ENCODE results near the gene OGFOD1. TPM values are rescaled to one million over a fixed set of nuclear protein-coding genes. Genes with fewer than 3 reads are reported as not detected.
A peak's percentile ranks its signal among the peaks of the same experiment; 100 is the strongest.

Gene OGFOD1
- total and polyA plus RNA-seq, 9 of the 15 experiments (the other 6 are each of a cell fraction or from before 2014, with no cell fraction given) = 60.4 to 134 (median 85.8) TPM

GRCh38 chr16:56451753-56452689 lies 667 bp downstream of the OGFOD1 start (continued):
- TF ChIP-seq CHD1 (IDR thresholded peaks at IDR 0.05; ENCODE audit: low read length) = no peak
- no peak for TF ChIP-seq UBTF (IDR thresholded peaks at IDR 0.05; ENCODE audit: borderline replicate concordance in 1 of 2, low read depth in 2 of 2, low read length in 2 of 2)
- TF ChIP-seq ADNP (tag; IDR thresholded peaks at IDR 0.05) = peak; percentile 87
- TF ChIP-seq ZNF586 (CRISPR knock-in tag; conservative IDR thresholded peaks at IDR 0.05) = no peak
- no peak for TF ChIP-seq ELF4 (CRISPR knock-in tag; IDR thresholded peaks at IDR 0.05)
- TF ChIP-seq STAT5A (IDR thresholded peaks at IDR 0.05; ENCODE audit: borderline replicate concordance, low read length) = no peak
- no peak for TF ChIP-seq ZBTB7A (IDR thresholded peaks at IDR 0.05; ENCODE audit: borderline replicate concordance, control insufficient read depth, low read depth, low read length)
- TF ChIP-seq, protein P1, sequence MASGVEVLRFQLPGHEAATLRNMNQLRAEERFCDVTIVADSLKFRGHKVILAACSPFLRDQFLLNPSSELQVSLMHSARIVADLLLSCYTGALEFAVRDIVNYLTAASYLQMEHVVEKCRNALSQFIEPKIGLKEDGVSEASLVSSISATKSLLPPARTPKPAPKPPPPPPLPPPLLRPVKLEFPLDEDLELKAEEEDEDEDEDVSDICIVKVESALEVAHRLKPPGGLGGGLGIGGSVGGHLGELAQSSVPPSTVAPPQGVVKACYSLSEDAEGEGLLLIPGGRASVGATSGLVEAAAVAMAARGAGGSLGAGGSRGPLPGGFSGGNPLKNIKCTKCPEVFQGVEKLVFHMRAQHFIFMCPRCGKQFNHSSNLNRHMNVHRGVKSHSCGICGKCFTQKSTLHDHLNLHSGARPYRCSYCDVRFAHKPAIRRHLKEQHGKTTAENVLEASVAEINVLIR (CRISPR knock-in tag; IDR thresholded peaks at IDR 0.05) = no peak
- no peak for TF ChIP-seq MCM3 (IDR thresholded peaks at IDR 0.05)
- no peak for TF ChIP-seq DACH1 (IDR thresholded peaks at IDR 0.05; ENCODE audit: partially characterized antibody)
- TF ChIP-seq, protein P2, sequence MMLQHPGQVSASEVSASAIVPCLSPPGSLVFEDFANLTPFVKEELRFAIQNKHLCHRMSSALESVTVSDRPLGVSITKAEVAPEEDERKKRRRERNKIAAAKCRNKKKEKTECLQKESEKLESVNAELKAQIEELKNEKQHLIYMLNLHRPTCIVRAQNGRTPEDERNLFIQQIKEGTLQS (IDR thresholded peaks at IDR 0.05) = no peak; the same call in 1 of the 2 replicates
- TF ChIP-seq, protein P2 (CRISPR knock-in tag; conservative IDR thresholded peaks at IDR 0.05) = no peak
- TF ChIP-seq NR2C1 (IDR thresholded peaks at IDR 0.05) = no peak
- no peak for TF ChIP-seq NR2C1 (tag; IDR thresholded peaks at IDR 0.05)
- peak in 1 of 3 experiments; percentile 8 for TF ChIP-seq YY1 (IDR thresholded peaks at IDR 0.05; ENCODE audit: borderline replicate concordance in 1 of 3, control insufficient read depth in 1 of 3, extremely low read depth in 1 of 3, insufficient read depth in 3 of 3, insufficient read length in 1 of 3, insufficient replicate concordance in 2 of 3, low read depth in 1 of 3, low read length in 2 of 3)
- no peak for TF ChIP-seq KHSRP (IDR thresholded peaks at IDR 0.05)
- peak; percentile 96 for TF ChIP-seq BCOR (IDR thresholded peaks at IDR 0.05)
- no peak for TF ChIP-seq ZNF584 (CRISPR knock-in tag; IDR thresholded peaks at IDR 0.05; ENCODE audit: low read depth)
- TF ChIP-seq RBM34 (IDR thresholded peaks at IDR 0.05; ENCODE audit: borderline replicate concordance, insufficient read depth, low read length) = no peak
- 0 out of 2 replicates have a peak, but pooled peaks have one; percentile 70 for TF ChIP-seq NR4A1 (CRISPR knock-in tag; IDR thresholded peaks at IDR 0.05)
- TF ChIP-seq NR4A1 (tag; IDR thresholded peaks at IDR 0.05) = no peak
- no peak for TF ChIP-seq RFX7 (CRISPR knock-in tag; IDR thresholded peaks at IDR 0.05)
